Measurements from ENCODE around the gene YBX3. TPM values are rescaled to one million over a fixed set of nuclear protein-coding genes. Genes with fewer than 3 reads are reported as not detected.

YBX3 gene
- total and polyA plus RNA-seq, 2 of the 4 experiments (the other 2 are of a cell fraction) = 33.7 to 132 TPM

DNA sequence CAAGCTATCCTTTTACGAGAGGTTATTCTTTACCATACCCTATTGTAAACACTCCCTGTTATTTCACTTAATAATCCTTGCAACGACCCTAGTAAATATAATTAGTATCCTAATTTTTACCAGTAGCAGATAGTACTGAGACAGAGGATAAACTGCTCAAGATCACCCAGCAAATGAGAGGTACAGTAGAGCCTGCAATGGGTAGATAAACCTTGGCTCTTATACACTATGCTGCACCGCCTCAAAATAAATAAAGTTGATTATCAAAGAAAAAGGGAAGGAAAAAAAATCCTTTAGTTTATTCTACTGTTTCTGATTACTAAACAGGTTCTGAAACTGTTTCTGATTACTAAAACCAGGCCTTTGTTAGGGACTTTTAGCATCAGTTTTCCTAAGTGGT is 22.5 kb downstream of the YBX3 start:
- Histone ChIP-seq H2AFZ (replicated peaks; ENCODE audit: low read length, poor library complexity) (no peak overlapping the region), H2BK5ac (ENCODE audit: low read depth, low read length, poor library complexity, severe bottlenecking) (no peak overlapping the region), H3K18ac (ENCODE audit: low read depth, low read length) (no peak overlapping the region), H3K4me2 (ENCODE audit: low read depth, low read length) (no peak overlapping the region), H3K9me1 (ENCODE audit: insufficient read depth, low read length) (no peaks in the 10 kb centered on the region; the same call in 1 of the 2 replicates), H3K14ac (replicated peaks; ENCODE audit: low read depth, low read length) (no peak overlapping the region), H3K36me3 (ENCODE audit: control insufficient read depth, insufficient read depth, low read length) (peaks cover 49% of the 10 kb centered on the region), H4K91ac (ENCODE audit: insufficient read depth, low read depth, low read length) (no peak overlapping the region), H3K23ac (ENCODE audit: low read depth, low read length) (no peak overlapping the region), H3K4ac (ENCODE audit: low read depth, low read length) (no peak overlapping the region), H2BK120ac (ENCODE audit: low read depth, low read length) (no peak overlapping the region), H4K8ac (ENCODE audit: low read depth in 2 of 2, low read length in 2 of 2) (no peak overlapping the region), H3K79me1 (ENCODE audit: low read depth in 1 of 2, low read length in 2 of 2) (peaks cover 9% of the 10 kb centered on the region in 2 experiments), H3K4me1 (ENCODE audit: control insufficient read depth, insufficient read depth, low read length) (no peaks in the 10 kb centered on the region), H3K9me3 (ENCODE audit: control insufficient read depth, insufficient read depth, low read length) (no peaks in the 10 kb centered on the region), H3K27me3 (ENCODE audit: control insufficient read depth, insufficient read depth, low read length) (no peaks in the 10 kb centered on the region), H3K56ac (ENCODE audit: extremely low read depth, insufficient read depth, low read length) (no peak overlapping the region), H2BK15ac (ENCODE audit: low read depth, low read length) (no peak overlapping the region), H3K27ac (ENCODE audit: insufficient read depth, low read length) (no peak overlapping the region), H2AK9ac (replicated peaks; ENCODE audit: low read depth, low read length, poor library complexity) (no peak overlapping the region), H3K4me3 (ENCODE audit: insufficient read depth, low read depth, low read length) (no peak overlapping the region), H4K20me1 (ENCODE audit: insufficient read depth, low read length) (no peaks in the 10 kb centered on the region; the same call in 1 of the 2 replicates), H2AK5ac (ENCODE audit: low read depth, low read length) (no peak overlapping the region), H3K9ac (ENCODE audit: low read depth, low read length) (no peak overlapping the region), H4K5ac (ENCODE audit: low read depth, low read length) (no peak overlapping the region), H2BK20ac (ENCODE audit: low read depth, low read length) (no peak overlapping the region)
- DNase-seq (no peak), ATAC-seq (ENCODE audit: low read depth) (no peak)
- in situ Hi-C loops (cut with MboI; ENCODE audit: low sequenced_read_pairs) = no loop called here
- ChIA-PET POLR2A (ENCODE audit: unreplicated experiment) (no interaction called here), CTCF (interaction anchor here (0.8 kb wide), 1 partner anchor 49 kb away, joined by 4 read pairs; no protein-coding TSS in a partner anchor)
- intact Hi-C loops (cut with micrococcal nuclease) = no loop called here
- no TSS peak for BruUV-seq (replicated peaks)
- dilution Hi-C loops (cut with HindIII; ENCODE audit: low sequenced_read_pairs, unreplicated experiment) = no loop called here
- TF ChIP-seq CEBPB (IDR thresholded peaks at IDR 0.05; ENCODE audit: low read depth, low read length) (no peak), CHD1 (IDR thresholded peaks at IDR 0.05; ENCODE audit: low read depth, low read length) (no peak), RAD21 (IDR thresholded peaks at IDR 0.05; ENCODE audit: low read length) (no peak), RFX5 (IDR thresholded peaks at IDR 0.05; ENCODE audit: low read depth, low read length) (no peak), RCOR1 (IDR thresholded peaks at IDR 0.05; ENCODE audit: insufficient replicate concordance, low read length) (no peak), FOS (IDR thresholded peaks at IDR 0.05; ENCODE audit: low read depth, low read length) (no peak), BHLHE40 (IDR thresholded peaks at IDR 0.05; ENCODE audit: low read depth, low read length) (no peak), SMC3 (IDR thresholded peaks at IDR 0.05; ENCODE audit: low read depth, low read length) (no peak), MAFK (IDR thresholded peaks at IDR 0.05; ENCODE audit: low read depth, low read length) (no peak), NFE2L2 (IDR thresholded peaks at IDR 0.05; ENCODE audit: low read depth, low read length) (no peak), MXI1 (IDR thresholded peaks at IDR 0.05; ENCODE audit: borderline replicate concordance, low read depth, low read length) (no peak)
- TF ChIP-seq, protein P1, sequence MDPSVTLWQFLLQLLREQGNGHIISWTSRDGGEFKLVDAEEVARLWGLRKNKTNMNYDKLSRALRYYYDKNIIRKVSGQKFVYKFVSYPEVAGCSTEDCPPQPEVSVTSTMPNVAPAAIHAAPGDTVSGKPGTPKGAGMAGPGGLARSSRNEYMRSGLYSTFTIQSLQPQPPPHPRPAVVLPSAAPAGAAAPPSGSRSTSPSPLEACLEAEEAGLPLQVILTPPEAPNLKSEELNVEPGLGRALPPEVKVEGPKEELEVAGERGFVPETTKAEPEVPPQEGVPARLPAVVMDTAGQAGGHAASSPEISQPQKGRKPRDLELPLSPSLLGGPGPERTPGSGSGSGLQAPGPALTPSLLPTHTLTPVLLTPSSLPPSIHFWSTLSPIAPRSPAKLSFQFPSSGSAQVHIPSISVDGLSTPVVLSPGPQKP (IDR thresholded peaks at IDR 0.05; ENCODE audit: borderline replicate concordance, low read depth, low read length) = no peak
- TF ChIP-seq, protein P2, sequence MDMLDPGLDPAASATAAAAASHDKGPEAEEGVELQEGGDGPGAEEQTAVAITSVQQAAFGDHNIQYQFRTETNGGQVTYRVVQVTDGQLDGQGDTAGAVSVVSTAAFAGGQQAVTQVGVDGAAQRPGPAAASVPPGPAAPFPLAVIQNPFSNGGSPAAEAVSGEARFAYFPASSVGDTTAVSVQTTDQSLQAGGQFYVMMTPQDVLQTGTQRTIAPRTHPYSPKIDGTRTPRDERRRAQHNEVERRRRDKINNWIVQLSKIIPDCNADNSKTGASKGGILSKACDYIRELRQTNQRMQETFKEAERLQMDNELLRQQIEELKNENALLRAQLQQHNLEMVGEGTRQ (IDR thresholded peaks at IDR 0.05; ENCODE audit: low read depth, low read length) = no peak
- no CpG with 5 or more reads among the region's 3 CpGs for WGBS, 2 experiments (ENCODE audit: extremely low coverage in 2 of 2, insufficient read length in 1 of 2)

All from IMR-90 (cell line).